GM19452 (cell line): ENCODE data around the gene MLC1.

Experiments used
- ATAC-seq: cut with Tn5 transposase; IDR thresholded peaks from one replicate; pipeline ENCODE4 v1.9.1; 2021; ENCODE audit not compliant: unreplicated experiment

The MLC1 gene

GRCh38 chr22:50039669-50040443, 45.4 kb downstream of the MLC1 start:
- no peak for ATAC-seq

- ATAC-seq: no peak
These were observed 49.1 kb downstream of the MLC1 start for GRCh38 chr22:50035976-50036724.

DNA sequence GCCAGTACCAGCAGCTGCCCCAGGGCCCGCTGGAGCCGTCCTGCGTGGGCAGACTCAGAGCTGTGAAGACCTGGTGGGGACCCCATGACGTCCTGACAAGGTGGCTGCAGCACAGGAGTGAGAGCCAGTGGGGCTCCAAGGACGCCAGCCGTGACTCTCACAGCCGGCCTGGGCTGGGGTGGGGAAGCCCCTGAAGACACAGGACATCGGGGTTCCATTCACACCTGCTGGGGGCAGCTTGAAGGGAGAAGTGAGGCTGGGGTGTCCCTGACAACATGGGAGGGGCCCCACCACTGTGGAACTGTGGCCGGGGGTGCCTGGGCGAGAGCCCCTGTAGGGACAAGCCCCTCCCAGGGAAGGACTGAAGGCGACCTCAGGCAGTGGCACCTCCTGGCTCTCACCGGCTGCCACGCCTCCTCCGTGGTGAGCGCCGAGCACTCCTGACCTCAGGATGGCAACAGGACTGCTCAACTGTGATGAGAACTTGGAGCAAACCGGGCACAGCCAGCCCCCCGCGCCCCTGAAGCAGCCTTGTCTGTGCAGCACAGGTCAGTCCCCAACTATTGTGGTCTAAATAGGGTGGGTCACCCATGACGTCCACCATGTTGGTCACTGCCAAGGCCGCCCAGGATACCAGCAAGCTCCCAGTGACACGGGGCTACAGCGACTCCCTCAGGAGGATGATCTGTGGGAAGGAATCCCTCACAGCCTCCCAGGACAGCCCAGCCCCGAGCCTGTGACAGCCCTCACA, 49.9 kb downstream of the MLC1 start:
- ATAC-seq: no peak

GRCh38 chr22:50034126-50035081, 50.8 kb downstream of the MLC1 start:
- ATAC-seq: no peak

GRCh38 chr22:50032941-50033601, 52.2 kb downstream of the MLC1 start:
- ATAC-seq: no peak

GRCh38 chr22:50032109-50032871, 52.9 kb downstream of the MLC1 start:
- ATAC-seq: no peak

GRCh38 chr22:50031189-50032091, 53.8 kb downstream of the MLC1 start:
- no peak for ATAC-seq

GRCh38 chr22:50030297-50031188, 54.7 kb downstream of the MLC1 start:
- ATAC-seq: no peak

GRCh38 chr22:50027639-50028537, 57.3 kb downstream of the MLC1 start:
- ATAC-seq: no peak

GRCh38 chr22:50025993-50026392, 59.2 kb downstream of the MLC1 start:
- ATAC-seq: no peak

- ATAC-seq: no peak
These were observed 62.9 kb downstream of the MLC1 start for GRCh38 chr22:50022171-50022819.

- no peak for ATAC-seq
These were observed 64.6 kb downstream of the MLC1 start for GRCh38 chr22:50020606-50021005.

GRCh38 chr22:50019316-50019715, 65.9 kb downstream of the MLC1 start:
- no peak for ATAC-seq

GRCh38 chr22:50018608-50019285, 66.5 kb downstream of the MLC1 start:
- no peak for ATAC-seq

DNA sequence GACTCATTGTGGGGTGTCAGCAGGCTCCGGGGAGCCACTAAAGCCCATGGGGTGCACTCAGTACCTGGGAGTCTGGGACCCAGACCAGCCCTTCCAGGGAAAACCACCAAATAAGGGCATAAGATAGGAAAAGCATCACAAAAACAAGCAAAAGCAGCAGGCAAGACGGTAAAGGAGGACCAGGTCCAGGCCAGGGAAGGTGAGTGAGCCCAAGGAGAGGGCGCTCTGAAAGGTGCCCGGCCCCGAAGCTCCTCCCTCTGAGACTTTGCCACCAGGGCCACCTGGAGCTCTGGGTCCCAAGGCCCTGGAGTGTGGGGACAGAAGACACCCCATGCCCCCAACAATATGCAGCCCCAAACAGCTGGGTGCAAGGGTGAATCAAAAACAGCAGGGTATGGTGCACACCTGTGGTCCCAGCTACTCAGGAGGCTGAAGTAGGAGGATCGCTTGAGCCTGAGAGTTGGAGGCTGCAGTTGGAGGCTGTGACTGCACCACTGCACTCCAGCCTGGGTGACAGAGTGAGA, 67.5 kb downstream of the MLC1 start:
- no peak for ATAC-seq
